ENCODE results near the gene NWD2.

NWD2 gene

DNA sequence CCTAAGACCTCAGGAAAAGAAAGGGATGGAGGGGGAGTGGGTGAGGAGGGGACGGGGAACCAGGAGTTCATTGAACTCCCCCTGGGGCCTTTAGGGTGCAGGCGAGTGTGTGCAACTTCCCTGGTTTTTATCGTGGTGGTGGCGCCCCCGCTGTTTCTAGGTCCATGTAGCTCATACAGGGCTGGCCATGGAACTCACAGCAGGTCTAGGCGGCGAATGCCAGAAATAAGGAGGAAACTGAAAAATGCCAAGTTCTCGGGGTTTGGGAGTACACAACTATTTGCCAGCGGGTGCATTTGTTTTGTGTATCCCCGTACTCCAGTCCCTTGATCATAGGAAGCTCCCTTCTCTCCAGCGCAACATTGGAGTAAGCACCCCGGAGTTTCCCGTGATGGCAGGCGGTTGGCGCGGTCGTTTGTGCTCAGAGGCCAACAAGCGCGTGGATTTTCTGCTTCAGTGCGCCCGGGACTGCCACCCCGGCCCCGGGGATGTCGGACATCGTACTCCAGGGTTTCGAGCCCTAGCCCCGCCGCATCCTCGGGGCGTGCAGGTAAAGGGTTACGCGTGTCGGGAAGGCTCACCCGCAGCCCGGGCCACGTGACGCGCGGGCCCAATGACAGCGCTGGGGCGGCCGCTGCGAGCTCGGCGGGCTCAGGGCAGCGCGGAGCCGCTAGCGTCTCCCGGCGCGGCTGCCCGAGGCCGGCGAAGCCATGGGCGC is 208.9 kb downstream of the NWD2 start:
- ATAC-seq (ENCODE audit: insufficient read depth, low read depth) (no peak), DNase-seq (no peak)
- Histone ChIP-seq H3K4me1 (ENCODE audit: insufficient read depth, low read length) (no peaks in the 10 kb centered on the region), H3K9ac (ENCODE audit: low read depth, low read length) (no peak overlapping the region), H4K20me1 (ENCODE audit: insufficient read depth, low read length) (no peaks in the 10 kb centered on the region), H3K27ac (ENCODE audit: low read length) (no peak overlapping the region), H3K27me3 (ENCODE audit: insufficient read depth, low read length, poor library complexity) (peaks cover 16% of the 10 kb centered on the region), H3K4me2 (ENCODE audit: insufficient read depth, low read length) (no peak overlapping the region), H3K36me3 (ENCODE audit: insufficient read depth, low read length) (no peaks in the 10 kb centered on the region), H3K9me3 (ENCODE audit: insufficient read depth, low read length, severe bottlenecking) (no peaks in the 10 kb centered on the region), H2AFZ (ENCODE audit: low read depth, low read length) (no peak overlapping the region), H3K79me2 (ENCODE audit: insufficient read depth, low read length) (no peaks in the 10 kb centered on the region), H3K4me3 (ENCODE audit: low read depth in 1 of 2, low read length in 2 of 2) (no peak overlapping the region)
- no peak for TF ChIP-seq EZH2 (IDR thresholded peaks at IDR 0.05; ENCODE audit: borderline replicate concordance, low read depth, low read length, severe bottlenecking)
- TF ChIP-seq CTCF (IDR thresholded peaks at IDR 0.05; ENCODE audit: borderline replicate concordance, extremely low read depth, low read length, poor library complexity, severe bottlenecking) = no peak

- no peaks in the 10 kb centered on the region for H3K36me3 ChIP-seq (ENCODE audit: insufficient read depth, low read length)
- TF ChIP-seq CTCF (IDR thresholded peaks at IDR 0.05; ENCODE audit: borderline replicate concordance, extremely low read depth, low read length, poor library complexity, severe bottlenecking) (no peak), EZH2 (IDR thresholded peaks at IDR 0.05; ENCODE audit: borderline replicate concordance, low read depth, low read length, severe bottlenecking) (no peak)
- H3K4me3 ChIP-seq (ENCODE audit: low read depth in 1 of 2, low read length in 2 of 2) = no peak overlapping the region
- no peaks in the 10 kb centered on the region for H4K20me1 ChIP-seq (ENCODE audit: insufficient read depth, low read length)
- no peaks in the 10 kb centered on the region for H3K79me2 ChIP-seq (ENCODE audit: insufficient read depth, low read length)
- ATAC-seq (ENCODE audit: insufficient read depth, low read depth) = no peak
- no peak overlapping the region for H2AFZ ChIP-seq (ENCODE audit: low read depth, low read length)
- H3K27ac ChIP-seq (ENCODE audit: low read length) = no peak overlapping the region
- peaks cover 16% of the 10 kb centered on the region for H3K27me3 ChIP-seq (ENCODE audit: insufficient read depth, low read length, poor library complexity)
- no peak overlapping the region for H3K4me2 ChIP-seq (ENCODE audit: insufficient read depth, low read length)
- H3K9me3 ChIP-seq (ENCODE audit: insufficient read depth, low read length, severe bottlenecking) = no peaks in the 10 kb centered on the region
- no peaks in the 10 kb centered on the region for H3K4me1 ChIP-seq (ENCODE audit: insufficient read depth, low read length)
- H3K9ac ChIP-seq (ENCODE audit: low read depth, low read length) = no peak overlapping the region
- no peak for DNase-seq
Measured at GRCh38 chr4:37453999-37454800, 209.7 kb downstream of the NWD2 start.

GRCh38 chr4:37455301-37456131 is 211.0 kb downstream of the NWD2 start:
- Histone ChIP-seq H3K4me1 (ENCODE audit: insufficient read depth, low read length) (no peaks in the 10 kb centered on the region), H3K4me2 (ENCODE audit: insufficient read depth, low read length) (no peak overlapping the region), H2AFZ (ENCODE audit: low read depth, low read length) (no peak overlapping the region), H3K27ac (ENCODE audit: low read length) (no peak overlapping the region), H3K4me3 (ENCODE audit: low read depth in 1 of 2, low read length in 2 of 2) (no peak overlapping the region), H3K36me3 (ENCODE audit: insufficient read depth, low read length) (no peaks in the 10 kb centered on the region), H3K9me3 (ENCODE audit: insufficient read depth, low read length, severe bottlenecking) (no peaks in the 10 kb centered on the region), H3K27me3 (ENCODE audit: insufficient read depth, low read length, poor library complexity) (peaks cover 9% of the 10 kb centered on the region), H3K9ac (ENCODE audit: low read depth, low read length) (no peak overlapping the region), H4K20me1 (ENCODE audit: insufficient read depth, low read length) (no peaks in the 10 kb centered on the region), H3K79me2 (ENCODE audit: insufficient read depth, low read length) (no peaks in the 10 kb centered on the region)
- TF ChIP-seq EZH2 (IDR thresholded peaks at IDR 0.05; ENCODE audit: borderline replicate concordance, low read depth, low read length, severe bottlenecking) (no peak), CTCF (IDR thresholded peaks at IDR 0.05; ENCODE audit: borderline replicate concordance, extremely low read depth, low read length, poor library complexity, severe bottlenecking) (no peak)
- ATAC-seq (ENCODE audit: insufficient read depth, low read depth) (no peak), DNase-seq (no peak)
